HG03045 (cell line): Measurements from ENCODE around the gene RAD23A.
"Not testable (repeated sequence)": the region's sequence is repeated elsewhere in the genome, so short reads cannot be mapped to it uniquely, and the experiment has no call there.

Experiments used
- ATAC-seq: cut with Tn5 transposase; IDR thresholded peaks from one replicate; pipeline ENCODE4 v1.9.1; 2021; ENCODE audit warnings: mild to moderate bottlenecking, moderate library complexity; ENCODE audit not compliant: unreplicated experiment

Gene RAD23A

DNA sequence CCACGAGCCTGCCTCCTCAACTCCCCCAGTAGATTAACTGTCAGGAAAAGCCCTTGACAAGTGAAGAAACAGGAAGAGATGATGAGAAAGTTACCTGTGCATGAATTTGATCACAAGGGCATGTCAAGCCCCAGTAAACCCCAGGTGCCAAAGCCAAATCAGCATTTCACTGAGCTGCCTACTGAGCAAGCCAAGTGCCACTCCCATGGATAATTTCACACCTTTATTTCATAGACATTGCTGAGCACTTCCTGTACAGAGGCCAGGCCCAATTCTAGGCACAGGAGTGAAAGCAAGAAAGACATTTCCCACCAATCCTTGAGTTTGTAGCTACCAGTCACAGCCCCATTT lies 8.9 kb downstream of the RAD23A start:
- no peak for ATAC-seq

DNA sequence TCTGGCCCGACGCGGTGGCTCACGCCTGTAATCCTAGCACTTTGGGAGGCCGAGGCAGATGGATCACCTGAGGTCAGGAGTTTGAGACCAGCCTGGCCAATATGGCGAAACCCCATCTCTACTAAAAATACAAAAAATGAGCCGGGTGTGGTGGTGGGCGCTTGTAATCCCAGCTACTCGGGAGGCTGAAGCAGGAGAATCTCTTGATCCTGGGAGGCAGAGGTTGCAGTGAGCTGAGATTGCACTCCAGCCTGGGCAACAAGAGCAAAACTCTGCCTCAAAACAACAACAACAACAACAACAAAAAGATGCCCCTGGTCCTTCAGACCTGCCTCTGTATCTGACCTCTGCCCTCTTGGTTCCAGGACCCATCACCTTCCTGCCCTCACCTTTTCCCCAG lies 9.9 kb downstream of the RAD23A start:
- not testable (repeated sequence) for ATAC-seq

DNA sequence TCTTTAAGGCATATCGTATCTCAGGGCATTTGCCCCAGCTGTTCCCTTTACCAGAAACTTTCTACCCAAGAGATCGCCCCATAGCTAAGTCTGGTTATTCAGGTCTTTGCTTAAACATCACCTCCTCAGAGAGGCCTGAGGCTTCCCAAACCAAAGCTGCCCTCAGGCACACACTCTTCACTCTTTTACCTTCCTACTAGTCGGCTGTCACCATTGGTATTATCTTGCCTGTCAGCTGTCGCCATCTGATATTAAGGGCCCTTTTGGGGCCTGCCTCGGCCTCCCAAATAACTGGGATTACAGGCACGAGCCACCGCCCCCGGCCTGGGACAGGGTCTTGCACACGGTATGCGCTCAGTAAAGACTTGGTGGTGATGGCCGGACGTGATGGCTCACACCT lies 10.3 kb downstream of the RAD23A start:
- no peak for ATAC-seq

DNA sequence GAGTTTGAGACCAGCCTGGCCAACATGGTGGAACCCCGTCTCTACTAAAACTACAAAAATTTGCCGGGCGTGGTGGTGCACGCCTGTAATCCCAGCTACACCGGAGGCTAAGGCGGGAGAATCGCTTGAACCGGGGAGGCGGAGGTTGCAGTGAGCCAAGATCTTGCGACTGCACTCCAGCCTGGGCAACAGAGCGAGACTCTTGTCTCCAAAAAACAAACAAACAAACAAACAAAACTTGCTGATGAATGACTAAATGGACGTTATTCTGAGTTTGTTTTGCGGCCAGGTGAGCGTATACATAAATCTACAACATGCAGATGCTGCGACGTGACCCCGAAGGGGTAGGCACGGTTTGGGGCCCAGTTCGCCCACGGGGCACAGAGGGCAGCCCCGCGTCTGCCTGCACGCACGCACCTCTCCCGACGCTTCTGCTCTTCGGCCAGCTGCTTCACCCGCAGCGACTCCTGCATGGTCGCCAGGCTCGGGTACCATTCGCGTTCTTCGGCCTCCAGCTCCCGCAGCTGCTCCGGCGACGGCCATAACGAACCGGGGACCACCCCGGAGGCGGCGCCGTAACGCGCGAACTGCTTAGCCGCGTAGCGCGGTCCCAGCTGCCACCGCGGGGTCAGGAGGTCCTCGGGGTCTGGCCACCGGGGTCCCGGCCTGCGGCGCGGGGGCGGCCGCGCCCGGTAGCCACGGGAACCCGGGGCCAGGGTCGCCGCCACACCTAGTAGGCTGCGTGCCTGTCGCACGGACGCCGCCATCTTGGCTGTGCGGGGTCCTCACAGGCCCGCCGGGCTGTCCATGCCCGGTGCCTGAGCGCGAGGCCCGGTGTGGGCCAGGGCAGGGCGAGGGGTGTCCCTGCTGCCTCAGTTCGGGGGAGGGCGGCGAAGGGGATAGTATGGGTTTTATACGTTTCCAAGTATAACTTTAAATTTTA lies 11.1 kb downstream of the RAD23A start, which contains the start of gene GADD45GIP1:
Gene GADD45GIP1 (minus strand): TSS at position 778 of the 943 bp plus-strand sequence. CDS start 11 bp downstream, at position 767.
- ATAC-seq = peak; percentile 71

DNA sequence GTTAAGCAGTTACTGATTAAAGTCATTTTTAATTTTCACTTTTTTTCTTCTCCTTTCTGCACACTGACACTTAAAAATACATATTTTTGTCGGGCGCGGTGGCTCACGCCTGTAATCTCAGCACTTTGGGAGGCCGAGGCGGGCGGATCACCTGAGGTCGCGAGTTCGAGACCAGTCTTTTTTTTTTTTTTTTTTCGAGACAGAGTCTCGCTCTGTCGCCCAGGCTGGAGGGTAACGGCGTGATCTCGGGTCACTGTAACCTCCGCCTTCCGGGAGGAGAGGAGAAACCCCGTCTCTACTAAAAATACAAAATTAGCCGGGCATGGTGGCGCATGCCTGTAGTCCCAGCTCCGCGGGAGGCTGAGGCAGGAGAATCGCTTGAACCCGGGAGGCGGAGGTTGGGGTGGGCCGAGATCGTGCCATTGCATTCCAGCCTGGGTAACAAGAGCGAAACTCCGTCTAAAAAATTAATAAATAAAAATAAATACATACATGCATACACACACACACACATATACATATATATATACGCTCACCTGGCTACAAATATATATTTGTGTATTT lies 11.8 kb downstream of the RAD23A start:
- not testable (repeated sequence) for ATAC-seq

DNA sequence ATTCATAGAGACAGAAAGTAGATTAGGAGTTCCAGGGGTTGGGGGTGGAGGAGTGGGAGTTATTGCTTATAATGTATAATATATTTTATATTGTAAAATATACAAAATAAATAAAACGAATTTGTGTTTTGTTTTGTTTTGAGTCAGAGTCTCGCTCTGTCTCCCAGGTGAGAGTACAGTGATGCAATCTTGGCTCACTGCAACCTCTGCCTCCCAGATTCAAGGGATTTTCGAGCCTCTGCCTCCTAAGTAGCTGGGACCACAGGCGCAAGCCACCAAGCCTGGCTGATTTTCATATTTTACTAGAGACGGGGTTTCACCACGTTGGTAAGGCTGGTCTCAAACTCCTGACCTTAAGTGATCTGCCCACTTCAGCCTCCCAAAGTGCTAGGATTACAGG lies 13.8 kb downstream of the RAD23A start:
- no peak for ATAC-seq

DNA sequence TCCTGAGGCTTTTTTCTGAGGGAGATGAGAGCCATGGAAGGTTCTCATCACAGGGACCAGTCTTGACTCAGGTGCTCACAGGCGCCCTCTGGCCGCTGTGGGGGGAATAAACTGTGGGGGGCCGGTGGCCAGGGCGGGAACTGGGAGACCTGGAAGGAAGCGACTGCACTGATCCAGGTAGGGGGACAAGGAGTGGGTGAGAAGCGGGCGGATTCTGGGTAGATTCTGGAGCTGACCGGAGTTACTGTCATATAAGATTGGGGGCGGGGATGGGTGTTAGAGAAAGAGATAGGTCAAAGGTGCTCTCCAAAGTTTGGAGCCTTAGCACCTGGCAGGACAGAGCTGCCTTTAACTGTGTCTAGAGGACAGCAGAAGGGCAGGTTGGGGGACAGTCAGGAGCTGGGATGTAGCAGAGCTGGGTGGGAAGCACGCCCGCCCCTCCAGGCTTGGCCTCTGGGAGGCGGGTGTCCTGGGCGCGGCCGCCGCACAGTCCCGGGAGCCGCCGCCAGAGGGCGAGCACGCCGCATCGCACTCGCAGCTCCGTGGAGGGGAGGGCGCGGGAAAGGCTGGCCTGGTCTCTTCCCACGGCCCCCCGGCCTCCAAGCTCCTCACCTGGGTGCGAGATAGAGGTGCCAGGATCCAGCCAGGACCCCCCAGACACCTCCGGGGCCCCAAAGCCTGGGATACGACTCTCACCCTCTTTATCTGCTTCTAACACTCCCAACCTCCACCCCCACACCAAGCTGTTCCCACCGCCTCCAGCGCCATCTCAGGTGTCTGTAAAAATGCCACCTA lies 19.6 kb downstream of the RAD23A start:
- ATAC-seq = no peak

DNA sequence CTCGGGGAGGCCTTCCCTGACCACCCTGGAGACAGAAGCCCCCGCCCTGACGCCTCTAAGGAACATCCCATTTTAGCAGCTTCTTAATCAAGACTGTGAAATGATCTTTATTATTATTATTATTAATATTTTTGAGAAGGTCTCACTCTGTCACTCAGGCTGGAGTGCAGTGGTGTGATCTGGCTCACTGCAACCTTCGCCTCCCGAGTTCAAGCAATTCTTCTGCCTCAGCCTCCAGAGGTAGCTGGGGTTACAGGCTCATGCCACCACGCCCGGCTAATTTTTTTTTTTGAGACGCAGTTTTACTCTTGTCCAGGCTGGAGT lies 20.1 kb downstream of the RAD23A start:
- ATAC-seq = no peak

DNA sequence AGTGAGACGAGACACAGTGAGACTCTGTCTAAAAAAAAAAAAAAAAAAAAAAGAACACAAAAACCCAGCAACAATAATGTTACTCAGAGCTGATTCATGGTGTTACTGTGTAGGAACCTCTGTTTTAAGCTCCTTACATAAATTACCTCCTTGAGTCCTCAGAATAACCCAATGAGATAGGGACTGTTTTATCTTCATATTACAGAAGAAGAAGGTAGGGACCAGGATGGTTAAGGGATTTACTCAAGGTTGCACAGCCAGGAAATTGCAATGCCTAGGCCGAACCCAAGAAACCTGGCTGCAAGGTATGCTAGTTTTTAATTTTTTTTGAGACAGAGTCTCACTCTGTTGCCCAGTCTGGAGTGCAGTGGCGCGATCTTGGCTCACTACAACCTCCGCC lies 22.2 kb downstream of the RAD23A start:
- ATAC-seq = no peak

DNA sequence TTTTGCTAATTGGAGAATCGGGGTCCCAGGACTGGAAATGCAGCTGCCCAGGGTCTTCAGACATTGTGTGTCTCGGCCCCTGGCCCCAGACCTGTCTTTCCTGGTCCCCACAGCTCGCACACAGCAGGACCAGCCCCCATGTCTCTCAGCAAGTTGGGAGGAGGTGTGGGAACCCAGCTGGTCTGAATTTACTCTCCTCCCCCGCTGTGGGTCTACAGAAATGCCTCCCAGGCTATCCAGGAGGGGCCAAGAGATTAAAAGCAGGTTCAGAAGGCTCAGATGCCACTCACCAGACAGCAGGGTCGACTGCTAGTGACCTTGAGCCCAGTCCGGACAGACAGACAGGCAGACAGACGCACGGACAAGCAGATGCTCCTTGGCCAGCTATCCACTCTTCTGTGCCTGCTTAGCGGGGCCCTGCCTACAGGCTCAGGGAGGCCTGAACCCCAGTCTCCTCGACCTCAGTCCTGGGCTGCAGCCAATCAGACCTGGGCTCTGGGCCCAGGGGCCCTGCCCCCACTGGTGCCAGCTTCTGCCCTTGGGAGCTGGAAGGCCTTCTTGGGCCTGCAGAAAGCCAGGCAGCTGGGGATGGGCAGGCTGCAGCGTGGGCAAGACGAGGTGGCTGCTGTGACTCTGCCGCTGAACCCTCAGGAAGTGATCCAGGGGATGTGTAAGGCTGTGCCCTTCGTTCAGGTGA lies 23.8 kb downstream of the RAD23A start, which contains the start of gene DAND5:
Gene DAND5 (plus strand): TSS at position 285 of the 697 bp plus-strand sequence. CDS start 85 bp downstream, at position 370.
- no peak for ATAC-seq

DNA sequence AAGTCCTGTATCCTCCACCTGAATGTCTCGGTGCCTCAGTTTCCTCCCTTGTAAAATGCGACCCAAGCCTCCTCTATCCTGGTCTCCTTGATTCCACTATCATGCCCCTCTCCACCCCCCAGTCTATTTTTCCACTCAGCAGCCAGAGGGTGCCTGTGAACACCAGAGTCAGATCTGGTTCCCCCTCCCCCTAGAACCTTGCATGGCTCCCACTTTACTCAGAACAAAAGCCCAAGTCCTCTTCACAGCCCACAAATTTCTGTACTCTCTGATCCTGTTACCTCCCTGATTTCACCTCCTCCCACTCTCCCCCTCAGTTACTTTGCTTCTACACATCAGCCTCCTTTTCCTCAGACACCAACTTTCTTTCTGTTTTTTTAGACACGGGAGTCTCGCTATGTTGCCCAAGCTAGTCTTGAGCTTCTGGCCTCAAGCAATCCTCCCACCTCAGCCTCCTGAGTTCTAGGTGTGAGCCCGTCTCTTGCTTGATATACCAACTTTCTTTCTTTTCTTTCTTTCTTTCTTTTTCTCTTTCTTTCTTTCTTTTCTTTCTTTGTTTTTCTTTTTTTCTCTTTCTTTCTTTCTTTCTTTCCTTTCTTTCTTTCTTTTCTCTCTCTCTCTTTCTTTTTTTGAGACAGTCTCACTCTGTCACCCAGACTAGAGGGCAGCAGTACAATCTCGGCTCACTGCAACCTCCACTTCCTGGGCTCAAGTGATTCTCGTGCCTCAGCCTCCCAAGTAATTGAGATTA lies 24.6 kb downstream of the RAD23A start:
- ATAC-seq = no peak

DNA sequence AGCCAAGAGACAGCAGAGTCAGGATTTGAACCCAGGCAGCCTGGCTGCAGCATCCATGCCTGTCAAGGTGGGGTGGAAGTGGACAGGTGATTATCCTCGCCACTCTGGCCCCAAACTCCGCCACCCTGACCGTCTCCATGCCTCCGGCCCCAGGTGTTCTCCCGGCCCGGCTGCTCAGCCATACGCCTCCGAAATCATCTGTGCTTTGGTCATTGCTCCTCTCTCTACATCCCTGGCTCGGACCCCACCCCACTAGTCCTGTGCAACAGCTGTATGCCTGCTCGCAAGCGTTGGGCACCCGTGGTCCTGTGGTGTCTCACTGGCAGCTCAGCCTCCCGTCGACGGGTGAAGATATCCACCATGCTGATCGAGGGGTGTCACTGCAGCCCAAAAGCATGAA lies 27.6 kb downstream of the RAD23A start:
- no peak for ATAC-seq

DNA sequence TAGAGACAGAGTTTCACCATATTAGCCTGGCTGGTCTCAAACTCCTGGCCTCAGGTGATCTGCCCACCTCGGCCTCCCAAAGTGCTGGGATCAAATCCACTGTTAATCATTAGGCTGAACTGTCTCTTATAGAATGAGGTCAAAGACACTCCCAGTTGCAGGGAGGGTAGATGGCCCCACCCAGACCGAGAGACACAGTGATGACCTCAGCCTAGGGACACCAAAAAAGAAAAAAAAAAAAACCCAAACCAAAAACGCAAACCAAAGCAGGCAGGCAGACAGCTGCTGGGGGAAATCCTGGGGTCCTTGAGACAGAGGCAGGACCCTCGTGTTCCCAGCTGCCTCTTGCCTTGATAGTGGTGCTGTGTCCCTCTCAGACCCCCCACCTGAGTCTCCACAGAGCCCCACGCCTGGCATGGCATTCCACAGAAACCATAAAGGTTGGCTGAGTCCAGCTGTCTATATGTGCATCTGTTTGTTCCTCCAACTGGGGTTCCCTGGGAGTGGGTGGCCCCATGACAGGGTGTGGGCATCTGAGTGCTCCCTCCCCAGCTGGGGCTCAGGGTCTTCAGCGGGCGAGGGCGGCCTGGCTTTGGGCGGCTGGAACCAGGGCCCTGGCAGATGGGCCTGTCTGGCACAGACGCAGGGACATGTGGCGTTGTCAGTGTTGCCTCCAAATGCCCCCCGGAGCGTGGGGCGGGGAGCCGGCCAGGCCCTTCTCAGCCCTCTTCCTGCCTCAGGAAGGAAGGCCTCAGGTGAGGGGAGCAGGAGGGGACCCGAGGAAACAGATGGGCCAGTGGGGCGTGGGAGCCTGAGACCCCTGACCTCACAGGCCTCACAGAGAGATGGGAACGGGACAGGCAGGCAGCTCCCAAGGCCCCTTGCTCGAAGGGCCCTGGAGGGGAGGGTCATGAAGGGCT lies 28.9 kb downstream of the RAD23A start:
- no peak for ATAC-seq

DNA sequence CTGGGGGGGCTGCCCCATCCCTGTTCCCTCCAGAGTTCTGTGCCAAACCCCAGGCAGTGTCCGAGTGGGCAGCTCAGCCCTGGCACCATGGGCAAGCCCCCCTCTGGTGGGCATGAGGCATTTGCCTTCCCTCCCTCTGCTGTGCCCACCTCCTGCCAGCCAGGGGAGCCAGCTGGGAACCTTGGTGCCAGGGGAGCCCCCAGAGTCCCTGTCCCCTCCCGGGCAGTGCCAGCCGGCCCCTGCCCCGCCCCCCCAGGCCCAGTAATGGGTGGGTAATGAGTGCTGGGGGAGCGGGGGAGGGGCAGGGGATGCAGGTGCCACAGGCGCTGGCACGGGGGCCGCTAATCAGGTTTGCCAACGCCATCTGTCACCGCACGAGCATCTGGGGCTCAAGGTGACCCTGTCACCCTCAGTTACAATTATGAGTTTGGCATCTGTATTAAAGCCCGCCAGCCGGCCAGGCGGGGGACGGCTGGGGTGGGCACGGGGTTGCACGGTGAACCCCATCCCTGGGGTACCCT lies 29.6 kb downstream of the RAD23A start:
- no peak for ATAC-seq

DNA sequence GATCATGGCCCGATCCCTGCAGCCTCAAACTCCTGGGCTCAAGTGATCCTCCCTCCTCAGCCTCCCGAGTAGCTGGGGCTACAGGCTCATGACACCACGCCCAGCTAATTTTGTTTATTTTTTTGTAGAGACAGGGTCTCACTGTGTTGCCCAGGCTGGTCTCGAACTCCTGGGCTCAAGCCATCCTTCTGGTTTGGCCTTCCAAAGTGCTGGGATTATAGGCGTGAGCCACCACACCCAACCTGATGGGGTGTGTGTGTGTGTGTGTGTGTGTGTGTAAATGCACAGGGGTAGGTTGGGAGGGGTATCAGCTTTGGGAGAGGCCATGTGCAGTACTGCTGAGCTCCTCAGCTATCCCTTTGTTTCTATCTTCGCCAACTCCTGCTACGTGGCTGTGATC lies 30.4 kb downstream of the RAD23A start:
- ATAC-seq = not testable (repeated sequence)

DNA sequence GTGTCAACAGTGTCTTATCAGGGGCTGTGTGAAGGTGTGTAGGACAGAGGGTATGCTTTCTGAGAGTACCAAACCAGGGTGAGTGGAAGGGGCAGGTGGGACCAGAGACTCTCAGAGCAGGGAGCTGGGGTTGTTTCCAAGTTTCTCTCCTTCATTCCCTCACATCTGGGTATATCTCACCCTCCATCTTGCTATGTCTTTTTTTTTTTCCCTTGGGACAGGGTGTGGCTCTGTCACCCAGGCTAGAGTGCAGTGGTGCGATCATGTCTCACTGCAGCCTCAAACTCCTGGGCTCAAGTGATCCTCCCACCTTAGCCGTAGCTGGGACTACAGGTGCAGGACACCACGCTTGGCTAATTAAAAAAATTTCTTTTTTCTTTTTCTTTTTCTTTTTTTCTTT lies 34.3 kb downstream of the RAD23A start:
- no peak for ATAC-seq

DNA sequence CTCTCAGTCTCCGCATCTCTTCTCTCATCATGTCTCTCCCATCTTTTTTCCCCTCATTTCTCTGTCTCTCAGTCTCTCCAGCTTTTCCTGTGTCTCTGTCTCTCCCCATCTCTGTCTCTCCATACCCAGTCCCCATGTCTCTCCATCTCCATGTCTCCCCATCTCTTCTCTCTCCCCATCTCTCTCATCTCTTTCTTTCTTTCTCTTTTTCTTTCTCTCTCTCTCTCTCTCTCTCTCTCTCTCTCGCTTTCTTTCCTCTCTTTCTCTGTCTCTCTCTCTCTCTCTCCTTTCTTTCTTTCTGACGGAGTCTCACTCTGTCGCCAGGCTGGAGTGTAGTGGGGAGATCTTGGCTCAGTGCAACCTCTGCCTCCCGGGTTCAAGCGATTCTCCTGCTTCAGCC lies 37.0 kb downstream of the RAD23A start:
- no peak for ATAC-seq

DNA sequence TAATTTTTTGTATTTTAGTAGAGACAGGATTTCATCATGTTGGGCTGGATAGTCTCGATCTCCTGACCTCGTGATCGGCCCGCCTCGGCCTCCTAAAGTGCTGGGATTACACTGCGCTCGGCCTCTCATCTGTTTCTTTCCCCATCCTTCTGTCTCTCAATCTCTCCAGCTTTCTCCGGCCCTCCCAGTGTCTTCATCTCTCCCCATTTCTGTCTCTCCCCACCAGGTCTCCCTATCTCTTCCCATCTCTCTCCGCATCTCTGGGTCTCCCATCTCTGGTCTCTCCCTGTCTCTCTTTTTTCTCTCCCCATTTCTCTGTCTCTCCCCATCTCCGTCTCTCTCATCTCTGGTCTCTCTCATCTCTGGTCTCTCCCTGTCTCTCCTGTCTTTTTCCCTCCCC lies 37.4 kb downstream of the RAD23A start:
- ATAC-seq = no peak

DNA sequence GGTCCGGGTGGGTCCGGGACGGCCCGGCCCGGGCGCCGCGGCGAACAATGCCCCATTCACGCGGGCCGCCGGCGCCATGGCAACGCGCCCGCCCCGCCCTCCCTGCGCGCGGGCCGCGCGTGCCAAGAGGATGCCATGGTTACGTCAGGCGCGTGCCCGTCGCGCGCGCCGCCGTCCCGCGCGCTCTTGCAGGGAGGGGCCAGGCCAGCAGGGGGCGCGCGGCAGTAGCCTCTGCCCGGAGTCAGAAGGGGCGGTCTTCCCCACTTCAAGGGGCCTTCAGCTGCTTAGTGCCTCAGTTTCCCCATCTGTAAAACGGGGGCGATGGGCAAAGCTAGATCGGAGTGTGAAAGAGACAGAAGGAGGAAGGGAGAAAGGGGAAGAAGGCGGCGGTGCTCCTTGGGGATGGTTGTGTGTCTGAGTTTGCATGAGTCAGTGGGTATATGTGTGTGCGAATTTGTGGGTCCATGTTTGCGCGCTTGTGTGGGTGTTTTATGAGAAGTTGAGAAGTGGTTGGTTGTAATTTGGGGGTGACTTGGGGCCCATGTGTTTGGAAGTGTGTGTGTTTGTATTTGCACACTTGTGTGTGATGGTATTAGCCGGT lies 38.0 kb downstream of the RAD23A start:
- ATAC-seq = no peak
